ENCODE data around the gene NLRC3. TPM values are rescaled to one million over a fixed set of nuclear protein-coding genes. Genes with fewer than 3 reads are reported as not detected.

Gene NLRC3
- total RNA-seq, 1 experiment from 2014 or later = 0.09 TPM

DNA sequence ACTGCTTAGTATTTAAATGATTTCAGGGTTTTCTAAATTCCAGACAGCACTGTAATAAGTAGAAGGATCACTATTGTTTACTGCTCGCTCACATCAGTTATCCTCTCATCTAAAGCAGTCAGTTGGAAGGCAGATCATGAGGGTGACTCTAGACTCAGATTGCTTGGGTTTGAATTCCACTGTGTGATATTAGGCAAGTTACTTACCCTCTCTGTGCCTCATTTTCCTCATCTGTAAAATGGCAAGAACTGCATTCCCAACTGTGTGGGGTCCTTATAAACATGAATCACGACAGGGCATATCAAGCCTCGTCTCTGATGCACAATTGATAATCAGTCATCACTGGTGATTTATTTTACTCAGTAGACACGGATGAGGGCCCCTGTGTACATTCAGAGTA is 61.3 kb downstream of the NLRC3 start:
- Histone ChIP-seq H3K36me3 (ENCODE audit: insufficient read depth, low read length, poor library complexity, severe bottlenecking) (peaks cover 55% of the 10 kb centered on the region), H3K27me3 (replicated peaks; ENCODE audit: insufficient read depth, low read depth, low read length, poor library complexity) (no peaks in the 10 kb centered on the region), H3K4me3 (ENCODE audit: low read depth, low read length, poor library complexity, severe bottlenecking) (no peak overlapping the region), H3K27ac (ENCODE audit: low read depth, low read length, poor library complexity, severe bottlenecking) (no peak overlapping the region), H3K9me3 (ENCODE audit: low read depth, low read length, poor library complexity, severe bottlenecking) (no peaks in the 10 kb centered on the region), H3K4me1 (ENCODE audit: insufficient read depth, low read length, poor library complexity, severe bottlenecking) (no peaks in the 10 kb centered on the region)
- intact Hi-C loops (cut with micrococcal nuclease; ENCODE audit: unreplicated experiment) = no loop called here
- ChIA-PET CTCF (no interaction called here), POLR2A (ENCODE audit: low non-redundant PET) (no interaction called here)
- BruUV-seq (replicated peaks) = no TSS peak
- no peak for DNase-seq (ENCODE audit: low spot score)
- no peak for TF ChIP-seq EZH2 (IDR thresholded peaks at IDR 0.05; ENCODE audit: borderline replicate concordance, low read depth, low read length, poor library complexity, severe bottlenecking)
- TF ChIP-seq, protein P1, sequence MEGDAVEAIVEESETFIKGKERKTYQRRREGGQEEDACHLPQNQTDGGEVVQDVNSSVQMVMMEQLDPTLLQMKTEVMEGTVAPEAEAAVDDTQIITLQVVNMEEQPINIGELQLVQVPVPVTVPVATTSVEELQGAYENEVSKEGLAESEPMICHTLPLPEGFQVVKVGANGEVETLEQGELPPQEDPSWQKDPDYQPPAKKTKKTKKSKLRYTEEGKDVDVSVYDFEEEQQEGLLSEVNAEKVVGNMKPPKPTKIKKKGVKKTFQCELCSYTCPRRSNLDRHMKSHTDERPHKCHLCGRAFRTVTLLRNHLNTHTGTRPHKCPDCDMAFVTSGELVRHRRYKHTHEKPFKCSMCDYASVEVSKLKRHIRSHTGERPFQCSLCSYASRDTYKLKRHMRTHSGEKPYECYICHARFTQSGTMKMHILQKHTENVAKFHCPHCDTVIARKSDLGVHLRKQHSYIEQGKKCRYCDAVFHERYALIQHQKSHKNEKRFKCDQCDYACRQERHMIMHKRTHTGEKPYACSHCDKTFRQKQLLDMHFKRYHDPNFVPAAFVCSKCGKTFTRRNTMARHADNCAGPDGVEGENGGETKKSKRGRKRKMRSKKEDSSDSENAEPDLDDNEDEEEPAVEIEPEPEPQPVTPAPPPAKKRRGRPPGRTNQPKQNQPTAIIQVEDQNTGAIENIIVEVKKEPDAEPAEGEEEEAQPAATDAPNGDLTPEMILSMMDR (conservative IDR thresholded peaks at IDR 0.05; ENCODE audit: low read depth, low read length) = no peak

DNA sequence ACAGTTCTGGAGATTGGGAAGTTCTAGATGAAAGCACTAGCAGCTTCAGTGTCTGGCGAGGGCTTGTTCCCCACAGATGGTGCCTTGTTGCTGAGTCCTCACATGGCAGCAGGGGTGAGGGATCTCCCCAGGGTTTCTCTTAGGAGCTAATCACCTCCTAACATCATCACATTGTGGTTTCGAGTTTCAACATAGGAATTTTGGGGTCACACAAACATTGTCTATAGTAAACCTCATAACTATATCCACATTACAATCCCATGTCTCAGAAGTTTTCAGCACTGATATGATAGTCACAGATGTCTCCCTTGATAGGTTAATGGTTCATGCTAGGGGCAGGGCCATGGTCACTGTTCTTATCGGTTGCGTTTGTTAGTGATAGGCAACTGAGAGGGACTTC is 62.6 kb downstream of the NLRC3 start:
- H3K27ac ChIP-seq (ENCODE audit: low read depth, low read length, poor library complexity, severe bottlenecking) = no peak overlapping the region
- no peak overlapping the region for H3K4me3 ChIP-seq (ENCODE audit: low read depth, low read length, poor library complexity, severe bottlenecking)
- ChIA-PET CTCF (no interaction called here), POLR2A (ENCODE audit: low non-redundant PET) (no interaction called here)
- no peaks in the 10 kb centered on the region for H3K4me1 ChIP-seq (ENCODE audit: insufficient read depth, low read length, poor library complexity, severe bottlenecking)
- TF ChIP-seq, protein P1 (conservative IDR thresholded peaks at IDR 0.05; ENCODE audit: low read depth, low read length) = no peak
- TF ChIP-seq EZH2 (IDR thresholded peaks at IDR 0.05; ENCODE audit: borderline replicate concordance, low read depth, low read length, poor library complexity, severe bottlenecking) = no peak
- no peak for DNase-seq (ENCODE audit: low spot score)
- H3K27me3 ChIP-seq (replicated peaks; ENCODE audit: insufficient read depth, low read depth, low read length, poor library complexity) = no peaks in the 10 kb centered on the region
- H3K9me3 ChIP-seq (ENCODE audit: low read depth, low read length, poor library complexity, severe bottlenecking) = no peaks in the 10 kb centered on the region
- BruUV-seq (replicated peaks) = no TSS peak
- peaks cover 56% of the 10 kb centered on the region for H3K36me3 ChIP-seq (ENCODE audit: insufficient read depth, low read length, poor library complexity, severe bottlenecking)
- intact Hi-C loops (cut with micrococcal nuclease; ENCODE audit: unreplicated experiment) = no loop called here

GRCh38 chr16:3513892-3514583 is 63.2 kb downstream of the NLRC3 start:
- TF ChIP-seq EZH2 (IDR thresholded peaks at IDR 0.05; ENCODE audit: borderline replicate concordance, low read depth, low read length, poor library complexity, severe bottlenecking) = no peak
- TF ChIP-seq, protein P1 (conservative IDR thresholded peaks at IDR 0.05; ENCODE audit: low read depth, low read length) = no peak
- ChIA-PET POLR2A (ENCODE audit: low non-redundant PET) (no interaction called here), CTCF (no interaction called here)
- Histone ChIP-seq H3K27ac (ENCODE audit: low read depth, low read length, poor library complexity, severe bottlenecking) (no peak overlapping the region), H3K4me1 (ENCODE audit: insufficient read depth, low read length, poor library complexity, severe bottlenecking) (no peaks in the 10 kb centered on the region), H3K36me3 (ENCODE audit: insufficient read depth, low read length, poor library complexity, severe bottlenecking) (peaks cover 51% of the 10 kb centered on the region), H3K4me3 (ENCODE audit: low read depth, low read length, poor library complexity, severe bottlenecking) (no peak overlapping the region), H3K27me3 (replicated peaks; ENCODE audit: insufficient read depth, low read depth, low read length, poor library complexity) (no peaks in the 10 kb centered on the region), H3K9me3 (ENCODE audit: low read depth, low read length, poor library complexity, severe bottlenecking) (no peaks in the 10 kb centered on the region)
- intact Hi-C loops (cut with micrococcal nuclease; ENCODE audit: unreplicated experiment) = no loop called here
- BruUV-seq (replicated peaks) = no TSS peak
- DNase-seq (ENCODE audit: low spot score) = no peak
